PFSK-1 (cell line): ENCODE data around the gene OSBPL2.

Experiments
- POLR2AphosphoS5 ChIP-seq: IDR thresholded peaks from 2 replicates; pipeline ENCODE4 v1.6.1; 2012; ENCODE audit warnings: low read depth, mild to moderate bottlenecking, control low read depth, low read length, moderate library complexity
- SIN3A ChIP-seq: IDR thresholded peaks from 2 replicates; pipeline ENCODE4 v1.6.1; 2012; ENCODE audit warnings: mild to moderate bottlenecking, low read length, moderate library complexity, borderline replicate concordance; ENCODE audit not compliant: insufficient read depth
- TAF1 ChIP-seq: IDR thresholded peaks from 2 replicates; pipeline ENCODE4 v1.6.1; 2012; ENCODE audit warnings: low read length, control low read depth, borderline replicate concordance; ENCODE audit not compliant: insufficient read depth
- TF ChIP-seq, protein P1 (sequence below), 2 experiments: IDR thresholded peaks; 2 replicates each; pipeline versions ENCODE4 v1.6.1 to v1.8.0; 2011 to 2012; ENCODE audit warnings: low read depth in 2 of 2, low read length in 2 of 2, control low read depth in 1 of 2, inconsistent platforms in 1 of 2, mild to moderate bottlenecking in 1 of 2, moderate library complexity in 1 of 2; ENCODE audit not compliant: insufficient read depth in 1 of 2

DNA sequence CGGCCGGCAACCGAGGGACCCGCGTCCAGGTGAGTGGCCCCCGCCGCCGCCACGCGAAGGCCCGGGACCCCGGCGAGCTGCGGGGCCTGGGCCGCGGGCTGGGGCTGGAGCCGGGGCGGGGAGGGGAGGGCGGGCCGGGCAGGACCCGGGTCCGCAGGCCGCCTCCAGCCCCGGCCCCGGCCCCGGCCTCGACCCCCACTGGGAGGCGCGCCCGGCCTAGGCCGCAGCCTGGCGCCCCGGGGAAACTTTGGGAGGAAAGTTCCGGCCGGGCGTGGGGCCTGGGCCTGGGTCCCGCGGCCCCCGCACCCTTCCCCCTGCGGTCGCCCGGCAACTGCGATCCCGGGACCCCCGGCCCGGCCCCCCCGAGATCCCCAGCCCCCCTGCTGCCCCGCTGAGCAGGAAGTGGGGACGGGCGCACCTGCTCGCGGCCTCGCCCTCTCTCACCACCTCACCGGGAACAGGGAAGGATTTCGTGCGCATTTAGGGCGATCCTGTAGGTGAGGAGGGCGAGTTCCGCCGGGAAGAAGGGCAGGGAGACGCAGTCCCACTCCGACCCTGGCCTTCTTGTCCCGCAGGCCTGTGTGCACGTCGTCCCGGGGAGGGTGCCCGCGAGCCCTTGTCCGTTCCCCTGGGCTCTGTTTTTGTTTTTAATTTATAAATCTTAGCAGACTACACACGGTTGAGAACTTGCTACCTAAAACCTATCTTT lies 402 bp downstream of the OSBPL2 start:
- TF ChIP-seq TAF1 (no peak), POLR2AphosphoS5 (no peak), SIN3A (no peak)
- TF ChIP-seq, protein P1, sequence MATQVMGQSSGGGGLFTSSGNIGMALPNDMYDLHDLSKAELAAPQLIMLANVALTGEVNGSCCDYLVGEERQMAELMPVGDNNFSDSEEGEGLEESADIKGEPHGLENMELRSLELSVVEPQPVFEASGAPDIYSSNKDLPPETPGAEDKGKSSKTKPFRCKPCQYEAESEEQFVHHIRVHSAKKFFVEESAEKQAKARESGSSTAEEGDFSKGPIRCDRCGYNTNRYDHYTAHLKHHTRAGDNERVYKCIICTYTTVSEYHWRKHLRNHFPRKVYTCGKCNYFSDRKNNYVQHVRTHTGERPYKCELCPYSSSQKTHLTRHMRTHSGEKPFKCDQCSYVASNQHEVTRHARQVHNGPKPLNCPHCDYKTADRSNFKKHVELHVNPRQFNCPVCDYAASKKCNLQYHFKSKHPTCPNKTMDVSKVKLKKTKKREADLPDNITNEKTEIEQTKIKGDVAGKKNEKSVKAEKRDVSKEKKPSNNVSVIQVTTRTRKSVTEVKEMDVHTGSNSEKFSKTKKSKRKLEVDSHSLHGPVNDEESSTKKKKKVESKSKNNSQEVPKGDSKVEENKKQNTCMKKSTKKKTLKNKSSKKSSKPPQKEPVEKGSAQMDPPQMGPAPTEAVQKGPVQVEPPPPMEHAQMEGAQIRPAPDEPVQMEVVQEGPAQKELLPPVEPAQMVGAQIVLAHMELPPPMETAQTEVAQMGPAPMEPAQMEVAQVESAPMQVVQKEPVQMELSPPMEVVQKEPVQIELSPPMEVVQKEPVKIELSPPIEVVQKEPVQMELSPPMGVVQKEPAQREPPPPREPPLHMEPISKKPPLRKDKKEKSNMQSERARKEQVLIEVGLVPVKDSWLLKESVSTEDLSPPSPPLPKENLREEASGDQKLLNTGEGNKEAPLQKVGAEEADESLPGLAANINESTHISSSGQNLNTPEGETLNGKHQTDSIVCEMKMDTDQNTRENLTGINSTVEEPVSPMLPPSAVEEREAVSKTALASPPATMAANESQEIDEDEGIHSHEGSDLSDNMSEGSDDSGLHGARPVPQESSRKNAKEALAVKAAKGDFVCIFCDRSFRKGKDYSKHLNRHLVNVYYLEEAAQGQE (IDR thresholded peaks at IDR 0.05; ENCODE audit: insufficient read depth in 1 of 2, low read depth in 2 of 2, low read length in 2 of 2), result no peak
